H9 (cell line): ENCODE measurements around the gene SEMA6A. TPM values are rescaled to one million over a fixed set of nuclear protein-coding genes. Genes with fewer than 3 reads are reported as not detected.

Source experiments
- DNase-seq: peaks from one replicate; pipeline ENCODE4 v3.0.0-alpha.2; 2017
- H2AFZ ChIP-seq: one replicate; pipeline ENCODE4 v1.6.1; 2013; ENCODE audit warnings: mild to moderate bottlenecking, low read length, control low read depth, moderate library complexity
- H2AK5ac ChIP-seq: 2 replicates; pipeline ENCODE4 v1.6.1; 2013; ENCODE audit warnings: low read length, control low read depth, mixed read lengths; ENCODE audit not compliant: insufficient read length
- H2BK120ac ChIP-seq: one replicate; pipeline ENCODE4 v1.6.1; 2013; ENCODE audit warnings: low read depth, mild to moderate bottlenecking, low read length, control low read depth, inconsistent platforms; ENCODE audit not compliant: poor library complexity, severe bottlenecking
- H2BK12ac ChIP-seq: 2 replicates; pipeline ENCODE4 v1.6.1; 2013; ENCODE audit warnings: low read length, control low read depth, mixed read lengths, low read depth; ENCODE audit not compliant: insufficient read length
- H2BK15ac ChIP-seq: 2 replicates; pipeline ENCODE4 v1.6.1; 2013; ENCODE audit warnings: low read depth, low read length, control low read depth
- H2BK20ac ChIP-seq: one replicate; pipeline ENCODE4 v1.6.1; 2013; ENCODE audit warnings: low read depth, mild to moderate bottlenecking, low read length, control low read depth, inconsistent platforms; ENCODE audit not compliant: poor library complexity, severe bottlenecking
- H2BK5ac ChIP-seq: 2 replicates; pipeline ENCODE4 v1.6.1; 2013; ENCODE audit warnings: low read length, control low read depth, mixed read lengths; ENCODE audit not compliant: insufficient read length
- H3K14ac ChIP-seq: 2 replicates; pipeline ENCODE4 v1.6.1; 2013; ENCODE audit warnings: low read length, control low read depth; ENCODE audit not compliant: insufficient read depth
- H3K18ac ChIP-seq: 2 replicates; pipeline ENCODE4 v1.6.1; 2013; ENCODE audit warnings: low read depth, mild to moderate bottlenecking, mixed read lengths, low read length, control low read depth; ENCODE audit not compliant: insufficient read length
- H3K23ac ChIP-seq: 2 replicates; pipeline ENCODE4 v1.6.1; 2013; ENCODE audit warnings: low read length, control low read depth, mixed read lengths, low read depth; ENCODE audit not compliant: insufficient read length
- H3K23me2 ChIP-seq: 2 replicates; pipeline ENCODE4 v1.6.1; 2013; ENCODE audit warnings: low read depth, mild to moderate bottlenecking, mixed read lengths, low read length, control low read depth; ENCODE audit not compliant: insufficient read length, poor library complexity, severe bottlenecking
- H3K27ac ChIP-seq: 2 replicates; pipeline ENCODE4 v1.5.1; 2013; ENCODE audit warnings: low read length, control low read depth, mixed read lengths, low read depth; ENCODE audit not compliant: insufficient read length
- H3K27me3 ChIP-seq: 2 replicates; pipeline ENCODE4 v1.6.1; 2013; ENCODE audit warnings: low read length, control low read depth, inconsistent platforms; ENCODE audit not compliant: insufficient read depth
- H3K4ac ChIP-seq: 2 replicates; pipeline ENCODE4 v1.6.1; 2013; ENCODE audit warnings: low read depth, mild to moderate bottlenecking, control low read depth, inconsistent platforms, low read length, moderate library complexity
- H3K4me1 ChIP-seq: 2 replicates; pipeline ENCODE4 v1.6.1; 2013; ENCODE audit warnings: low read length, control low read depth, inconsistent platforms; ENCODE audit not compliant: insufficient read depth
- H3K4me2 ChIP-seq: 2 replicates; pipeline ENCODE4 v1.6.1; 2013; ENCODE audit warnings: low read length, control low read depth, mixed read lengths; ENCODE audit not compliant: insufficient read length, insufficient read depth
- H3K56ac ChIP-seq: 2 replicates; pipeline ENCODE4 v1.6.1; 2013; ENCODE audit warnings: low read depth, mild to moderate bottlenecking, mixed read lengths, low read length, control low read depth; ENCODE audit not compliant: insufficient read length
- H3K79me1 ChIP-seq: 2 replicates; pipeline ENCODE4 v1.6.1; 2013; ENCODE audit warnings: low read depth, mild to moderate bottlenecking, moderate library complexity, low read length, control low read depth, inconsistent platforms; ENCODE audit not compliant: insufficient read depth, poor library complexity, severe bottlenecking
- H3K79me2 ChIP-seq: 2 replicates; pipeline ENCODE4 v1.6.1; 2013; ENCODE audit warnings: low read length, control low read depth, inconsistent platforms; ENCODE audit not compliant: insufficient read depth
- H3K9ac ChIP-seq: 2 replicates; pipeline ENCODE4 v1.6.1; 2013; ENCODE audit warnings: low read length, control low read depth, mixed read lengths; ENCODE audit not compliant: insufficient read length; ENCODE audit errors: extremely low read depth
- H3K9me3 ChIP-seq: one replicate; pipeline ENCODE4 v1.6.1; 2013; ENCODE audit warnings: low read depth, low read length, inconsistent platforms; ENCODE audit not compliant: control insufficient read depth
- H3T11ph ChIP-seq: one replicate; pipeline ENCODE4 v1.6.1; 2013; ENCODE audit warnings: mild to moderate bottlenecking, low read length, control low read depth, inconsistent platforms
- H4K20me1 ChIP-seq: one replicate; pipeline ENCODE4 v1.6.1; 2013; ENCODE audit not compliant: control insufficient read depth, insufficient read length, insufficient read depth
- H4K5ac ChIP-seq: 2 replicates; pipeline ENCODE4 v1.6.1; 2013; ENCODE audit warnings: low read depth, mild to moderate bottlenecking, mixed read lengths, low read length, control low read depth; ENCODE audit not compliant: insufficient read length
- H4K8ac ChIP-seq: replicated peaks from 2 replicates; pipeline ENCODE4 v1.6.1; 2013; ENCODE audit warnings: low read length, control low read depth, mixed read lengths, low read depth; ENCODE audit not compliant: insufficient read length
- H4K91ac ChIP-seq: 2 replicates; pipeline ENCODE4 v1.6.1; 2013; ENCODE audit warnings: low read depth, mild to moderate bottlenecking, moderate library complexity, mixed read lengths, low read length, control low read depth; ENCODE audit not compliant: insufficient read length
- H3K27ac Mint-ChIP-seq, 3 experiments: 2 replicates in 2 of 3; 3 replicates in 1 of 3; pipeline ENCODE4 v1.8.0; 2020 to 2021; ENCODE audit warnings: mixed read lengths in 3 of 3, mild to moderate bottlenecking in 1 of 3, moderate library complexity in 1 of 3
- H3K27me3 Mint-ChIP-seq: 2 replicates; pipeline ENCODE4 v1.8.0; 2021; ENCODE audit warnings: low read depth, mild to moderate bottlenecking, moderate library complexity, mixed read lengths
- H3K36me3 Mint-ChIP-seq, 3 experiments: 2 replicates in 2 of 3; 3 replicates in 1 of 3; pipeline ENCODE4 v1.8.0; 2020 to 2021; ENCODE audit warnings: low read depth in 3 of 3, mixed read lengths in 3 of 3; ENCODE audit not compliant: insufficient read depth in 1 of 3
- H3K4me1 Mint-ChIP-seq, 2 experiments: 2 replicates each; pipeline ENCODE4 v1.8.0; 2020; ENCODE audit warnings: mixed read lengths in 2 of 2
- H3K4me3 Mint-ChIP-seq, 2 experiments: 2 replicates in 1 of 2; 3 replicates in 1 of 2; pipeline ENCODE4 v1.8.0; 2020 to 2021; ENCODE audit warnings: mild to moderate bottlenecking in 2 of 2, mixed read lengths in 2 of 2, moderate library complexity in 1 of 2
- H3K9me3 Mint-ChIP-seq, 2 experiments: 2 replicates in 1 of 2; 3 replicates in 1 of 2; pipeline ENCODE4 v1.8.0; 2020; ENCODE audit warnings: mild to moderate bottlenecking in 2 of 2, mixed read lengths in 2 of 2, moderate library complexity in 1 of 2
- CTCF ChIP-seq: fragments of 200-600 bp; sonication (generic); conservative IDR thresholded peaks from 3 replicates; pipeline ENCODE4 v1.8.0; 2021; ENCODE audit warnings: antibody characterized with exemption, mild to moderate bottlenecking
- WGBS: extraction: QIAGEN DNeasy Blood & Tissue Kit; methylation state at CpG from one replicate; pipeline ENCODE4 v1.1.7; 2013; ENCODE audit warnings: missing lambda C conversion rate, low lambda C conversion rate, mixed read lengths; ENCODE audit not compliant: insufficient read length; ENCODE audit errors: extremely low coverage; 5-methylcytosine and 5-hydroxymethylcytosine counted together
- total RNA-seq: library from RNA; stranded (reverse); gene quantifications from 2 replicates; pipeline ENCODE4 v1.2.1, GENCODE V29; 2021

SEMA6A gene
- total RNA-seq, 1 experiment from 2014 or later = 354 TPM

- Histone ChIP-seq H3K27me3 (no peaks in the 10 kb centered on the region), H3T11ph (no peak overlapping the region), H3K9ac (no peak overlapping the region), H3K4me1 (peaks cover 9% of the 10 kb centered on the region; the same call in 1 of the 2 replicates), H3K4ac (no peak overlapping the region), H3K18ac (no peak overlapping the region), H2BK120ac (no peak overlapping the region), H3K79me2 (no peaks in the 10 kb centered on the region), H3K23me2 (no peaks in the 10 kb centered on the region), H2AFZ (no peak overlapping the region), H2AK5ac (no peak overlapping the region), H4K20me1 (no peaks in the 10 kb centered on the region), H2BK20ac (no peak overlapping the region), H2BK5ac (no peak overlapping the region), H2BK12ac (no peak overlapping the region), H4K8ac (no peak overlapping the region), H3K79me1 (peaks cover 2% of the 10 kb centered on the region), H3K14ac (no peak overlapping the region), H3K23ac (no peak overlapping the region), H3K9me3 (no peaks in the 10 kb centered on the region), H3K4me2 (no peak overlapping the region), H4K5ac (no peak overlapping the region), H2BK15ac (no peak overlapping the region), H3K56ac (no peak overlapping the region), H4K91ac (no peak overlapping the region), H3K27ac (no peak overlapping the region)
- H3K27me3 Mint-ChIP-seq = 0 out of 2 replicates have a peak, but pooled peaks cover 1% of the 10 kb centered on the region
- H3K36me3 Mint-ChIP-seq = peaks cover 6 to 69% (median 35%) of the 10 kb centered on the region in 3 experiments; a peak in 6 of 7 replicates
- peaks cover 48 to 50% of the 10 kb centered on the region in 2 experiments for H3K4me1 Mint-ChIP-seq
- no peak overlapping the region for H3K4me3 Mint-ChIP-seq
- no CpG with 5 or more reads among the region's 5 CpGs for WGBS
- DNase-seq = no peak
- TF ChIP-seq CTCF = no peak
- no peaks in the 10 kb centered on the region for H3K9me3 Mint-ChIP-seq
- H3K27ac Mint-ChIP-seq = peak overlapping the region in 1 of 3 experiments; percentile 38; a peak in 4 of 7 replicates
Measured at GRCh38 chr5:116453988-116454411, 120.6 kb downstream of the SEMA6A start.
